H9 (cell line): ENCODE results near the gene FAM131C. TPM values are rescaled to one million over a fixed set of nuclear protein-coding genes. Genes with fewer than 3 reads are reported as not detected.

ENCODE experiments used
- DNase-seq: peaks from one replicate; pipeline ENCODE4 v3.0.0-alpha.2; 2017
- H2AFZ ChIP-seq: one replicate; pipeline ENCODE4 v1.6.1; 2013; ENCODE audit warnings: mild to moderate bottlenecking, low read length, control low read depth, moderate library complexity
- H2AK5ac ChIP-seq: 2 replicates; pipeline ENCODE4 v1.6.1; 2013; ENCODE audit warnings: low read length, control low read depth, mixed read lengths; ENCODE audit not compliant: insufficient read length
- H2BK120ac ChIP-seq: one replicate; pipeline ENCODE4 v1.6.1; 2013; ENCODE audit warnings: low read depth, mild to moderate bottlenecking, low read length, control low read depth, inconsistent platforms; ENCODE audit not compliant: poor library complexity, severe bottlenecking
- H2BK12ac ChIP-seq: 2 replicates; pipeline ENCODE4 v1.6.1; 2013; ENCODE audit warnings: low read length, control low read depth, mixed read lengths, low read depth; ENCODE audit not compliant: insufficient read length
- H2BK15ac ChIP-seq: 2 replicates; pipeline ENCODE4 v1.6.1; 2013; ENCODE audit warnings: low read depth, low read length, control low read depth
- H2BK20ac ChIP-seq: one replicate; pipeline ENCODE4 v1.6.1; 2013; ENCODE audit warnings: low read depth, mild to moderate bottlenecking, low read length, control low read depth, inconsistent platforms; ENCODE audit not compliant: poor library complexity, severe bottlenecking
- H2BK5ac ChIP-seq: 2 replicates; pipeline ENCODE4 v1.6.1; 2013; ENCODE audit warnings: low read length, control low read depth, mixed read lengths; ENCODE audit not compliant: insufficient read length
- H3K14ac ChIP-seq: 2 replicates; pipeline ENCODE4 v1.6.1; 2013; ENCODE audit warnings: low read length, control low read depth; ENCODE audit not compliant: insufficient read depth
- H3K18ac ChIP-seq: 2 replicates; pipeline ENCODE4 v1.6.1; 2013; ENCODE audit warnings: low read depth, mild to moderate bottlenecking, mixed read lengths, low read length, control low read depth; ENCODE audit not compliant: insufficient read length
- H3K23ac ChIP-seq: 2 replicates; pipeline ENCODE4 v1.6.1; 2013; ENCODE audit warnings: low read length, control low read depth, mixed read lengths, low read depth; ENCODE audit not compliant: insufficient read length
- H3K23me2 ChIP-seq: 2 replicates; pipeline ENCODE4 v1.6.1; 2013; ENCODE audit warnings: low read depth, mild to moderate bottlenecking, mixed read lengths, low read length, control low read depth; ENCODE audit not compliant: insufficient read length, poor library complexity, severe bottlenecking
- H3K27ac ChIP-seq: 2 replicates; pipeline ENCODE4 v1.5.1; 2013; ENCODE audit warnings: low read length, control low read depth, mixed read lengths, low read depth; ENCODE audit not compliant: insufficient read length
- H3K27me3 ChIP-seq: 2 replicates; pipeline ENCODE4 v1.6.1; 2013; ENCODE audit warnings: low read length, control low read depth, inconsistent platforms; ENCODE audit not compliant: insufficient read depth
- H3K4ac ChIP-seq: 2 replicates; pipeline ENCODE4 v1.6.1; 2013; ENCODE audit warnings: low read depth, mild to moderate bottlenecking, control low read depth, inconsistent platforms, low read length, moderate library complexity
- H3K4me1 ChIP-seq: 2 replicates; pipeline ENCODE4 v1.6.1; 2013; ENCODE audit warnings: low read length, control low read depth, inconsistent platforms; ENCODE audit not compliant: insufficient read depth
- H3K4me2 ChIP-seq: 2 replicates; pipeline ENCODE4 v1.6.1; 2013; ENCODE audit warnings: low read length, control low read depth, mixed read lengths; ENCODE audit not compliant: insufficient read length, insufficient read depth
- H3K56ac ChIP-seq: 2 replicates; pipeline ENCODE4 v1.6.1; 2013; ENCODE audit warnings: low read depth, mild to moderate bottlenecking, mixed read lengths, low read length, control low read depth; ENCODE audit not compliant: insufficient read length
- H3K79me1 ChIP-seq: 2 replicates; pipeline ENCODE4 v1.6.1; 2013; ENCODE audit warnings: low read depth, mild to moderate bottlenecking, moderate library complexity, low read length, control low read depth, inconsistent platforms; ENCODE audit not compliant: insufficient read depth, poor library complexity, severe bottlenecking
- H3K79me2 ChIP-seq: 2 replicates; pipeline ENCODE4 v1.6.1; 2013; ENCODE audit warnings: low read length, control low read depth, inconsistent platforms; ENCODE audit not compliant: insufficient read depth
- H3K9ac ChIP-seq: 2 replicates; pipeline ENCODE4 v1.6.1; 2013; ENCODE audit warnings: low read length, control low read depth, mixed read lengths; ENCODE audit not compliant: insufficient read length; ENCODE audit errors: extremely low read depth
- H3K9me3 ChIP-seq: one replicate; pipeline ENCODE4 v1.6.1; 2013; ENCODE audit warnings: low read depth, low read length, inconsistent platforms; ENCODE audit not compliant: control insufficient read depth
- H3T11ph ChIP-seq: one replicate; pipeline ENCODE4 v1.6.1; 2013; ENCODE audit warnings: mild to moderate bottlenecking, low read length, control low read depth, inconsistent platforms
- H4K20me1 ChIP-seq: one replicate; pipeline ENCODE4 v1.6.1; 2013; ENCODE audit not compliant: control insufficient read depth, insufficient read length, insufficient read depth
- H4K5ac ChIP-seq: 2 replicates; pipeline ENCODE4 v1.6.1; 2013; ENCODE audit warnings: low read depth, mild to moderate bottlenecking, mixed read lengths, low read length, control low read depth; ENCODE audit not compliant: insufficient read length
- H4K8ac ChIP-seq: replicated peaks from 2 replicates; pipeline ENCODE4 v1.6.1; 2013; ENCODE audit warnings: low read length, control low read depth, mixed read lengths, low read depth; ENCODE audit not compliant: insufficient read length
- H4K91ac ChIP-seq: 2 replicates; pipeline ENCODE4 v1.6.1; 2013; ENCODE audit warnings: low read depth, mild to moderate bottlenecking, moderate library complexity, mixed read lengths, low read length, control low read depth; ENCODE audit not compliant: insufficient read length
- H3K27ac Mint-ChIP-seq, 3 experiments: 2 replicates in 2 of 3; 3 replicates in 1 of 3; pipeline ENCODE4 v1.8.0; 2020 to 2021; ENCODE audit warnings: mixed read lengths in 3 of 3, mild to moderate bottlenecking in 1 of 3, moderate library complexity in 1 of 3
- H3K27me3 Mint-ChIP-seq: 2 replicates; pipeline ENCODE4 v1.8.0; 2021; ENCODE audit warnings: low read depth, mild to moderate bottlenecking, moderate library complexity, mixed read lengths
- H3K36me3 Mint-ChIP-seq, 3 experiments: 2 replicates in 2 of 3; 3 replicates in 1 of 3; pipeline ENCODE4 v1.8.0; 2020 to 2021; ENCODE audit warnings: low read depth in 3 of 3, mixed read lengths in 3 of 3; ENCODE audit not compliant: insufficient read depth in 1 of 3
- H3K4me1 Mint-ChIP-seq, 2 experiments: 2 replicates each; pipeline ENCODE4 v1.8.0; 2020; ENCODE audit warnings: mixed read lengths in 2 of 2
- H3K4me3 Mint-ChIP-seq, 2 experiments: 2 replicates in 1 of 2; 3 replicates in 1 of 2; pipeline ENCODE4 v1.8.0; 2020 to 2021; ENCODE audit warnings: mild to moderate bottlenecking in 2 of 2, mixed read lengths in 2 of 2, moderate library complexity in 1 of 2
- H3K9me3 Mint-ChIP-seq, 2 experiments: 2 replicates in 1 of 2; 3 replicates in 1 of 2; pipeline ENCODE4 v1.8.0; 2020; ENCODE audit warnings: mild to moderate bottlenecking in 2 of 2, mixed read lengths in 2 of 2, moderate library complexity in 1 of 2
- WGBS: extraction: QIAGEN DNeasy Blood & Tissue Kit; methylation state at CpG from one replicate; pipeline ENCODE4 v1.1.7; 2013; ENCODE audit warnings: missing lambda C conversion rate, low lambda C conversion rate, mixed read lengths; ENCODE audit not compliant: insufficient read length; ENCODE audit errors: extremely low coverage; 5-methylcytosine and 5-hydroxymethylcytosine counted together
- total RNA-seq: library from RNA; stranded (reverse); gene quantifications from 2 replicates; pipeline ENCODE4 v1.2.1, GENCODE V29; 2021
- TF ChIP-seq, protein P1 (sequence below): fragments of 200-600 bp; sonication (generic); conservative IDR thresholded peaks from 3 replicates; pipeline ENCODE4 v1.8.0; 2021; ENCODE audit warnings: antibody characterized with exemption, mild to moderate bottlenecking

Gene FAM131C
- total RNA-seq, 1 experiment from 2014 or later: 0.61 TPM

GRCh38 chr1:16015960-16016901 lies 57.2 kb downstream of the FAM131C start:
- Histone ChIP-seq H3K27me3 (no peaks in the 10 kb centered on the region), H2BK12ac (no peak overlapping the region), H2BK15ac (no peak overlapping the region), H3K9me3 (no peaks in the 10 kb centered on the region), H2AFZ (no peak overlapping the region), H3K23ac (no peak overlapping the region), H3K79me2 (no peaks in the 10 kb centered on the region), H3K4ac (no peak overlapping the region), H3K9ac (no peak overlapping the region), H2BK20ac (no peak overlapping the region), H4K8ac (no peak overlapping the region), H2AK5ac (no peak overlapping the region), H3K27ac (no peak overlapping the region), H3K56ac (no peak overlapping the region), H3K18ac (no peak overlapping the region), H3K23me2 (no peaks in the 10 kb centered on the region), H3K79me1 (no peaks in the 10 kb centered on the region), H3K4me2 (no peak overlapping the region), H3K14ac (no peak overlapping the region), H2BK120ac (no peak overlapping the region), H4K5ac (no peak overlapping the region), H3K4me1 (peaks cover 8% of the 10 kb centered on the region; the same call in 1 of the 2 replicates), H3T11ph (no peak overlapping the region), H4K20me1 (no peaks in the 10 kb centered on the region), H4K91ac (no peak overlapping the region), H2BK5ac (no peak overlapping the region)
- Mint-ChIP-seq H3K27me3 (peaks cover 19% of the 10 kb centered on the region), H3K27ac (no peak overlapping the region; a peak in 1 of 7 replicates), H3K4me3 (no peak overlapping the region), H3K9me3 (no peaks in the 10 kb centered on the region), H3K4me1 (peaks cover 30 to 59% of the 10 kb centered on the region in 2 experiments), H3K36me3 (no peaks in the 10 kb centered on the region)
- WGBS: no CpG with 5 or more reads among the region's 23 CpGs
- no peak for DNase-seq
- TF ChIP-seq, protein P1, sequence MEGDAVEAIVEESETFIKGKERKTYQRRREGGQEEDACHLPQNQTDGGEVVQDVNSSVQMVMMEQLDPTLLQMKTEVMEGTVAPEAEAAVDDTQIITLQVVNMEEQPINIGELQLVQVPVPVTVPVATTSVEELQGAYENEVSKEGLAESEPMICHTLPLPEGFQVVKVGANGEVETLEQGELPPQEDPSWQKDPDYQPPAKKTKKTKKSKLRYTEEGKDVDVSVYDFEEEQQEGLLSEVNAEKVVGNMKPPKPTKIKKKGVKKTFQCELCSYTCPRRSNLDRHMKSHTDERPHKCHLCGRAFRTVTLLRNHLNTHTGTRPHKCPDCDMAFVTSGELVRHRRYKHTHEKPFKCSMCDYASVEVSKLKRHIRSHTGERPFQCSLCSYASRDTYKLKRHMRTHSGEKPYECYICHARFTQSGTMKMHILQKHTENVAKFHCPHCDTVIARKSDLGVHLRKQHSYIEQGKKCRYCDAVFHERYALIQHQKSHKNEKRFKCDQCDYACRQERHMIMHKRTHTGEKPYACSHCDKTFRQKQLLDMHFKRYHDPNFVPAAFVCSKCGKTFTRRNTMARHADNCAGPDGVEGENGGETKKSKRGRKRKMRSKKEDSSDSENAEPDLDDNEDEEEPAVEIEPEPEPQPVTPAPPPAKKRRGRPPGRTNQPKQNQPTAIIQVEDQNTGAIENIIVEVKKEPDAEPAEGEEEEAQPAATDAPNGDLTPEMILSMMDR: no peak
